Neural progenitor cell (in vitro differentiated cells): ENCODE data around the gene SIRPB2. TPM values are rescaled to one million over a fixed set of nuclear protein-coding genes. Genes with fewer than 3 reads are reported as not detected.

Source experiments
- DNase-seq: peaks from one replicate; pipeline ENCODE4 v3.0.0-alpha.2; 2016; ENCODE audit warnings: low spot score
- H2AFZ ChIP-seq: fragments of 200-600 bp; sonication (generic); replicated peaks from 2 replicates; pipeline ENCODE4 v1.6.1; 2016; ENCODE audit warnings: antibody characterized with exemption
- H3F3A ChIP-seq: fragments of 200-600 bp; sonication (generic); 2 replicates; pipeline ENCODE4 v1.6.1; 2016; ENCODE audit warnings: antibody characterized with exemption, low read depth
- H3K27ac ChIP-seq: fragments of 200-600 bp; sonication (generic); 2 replicates; pipeline ENCODE4 v1.5.1; 2016; ENCODE audit warnings: mild to moderate bottlenecking
- H3K27me3 ChIP-seq: fragments of 200-600 bp; sonication (generic); 2 replicates; pipeline ENCODE4 v1.6.1; 2016; ENCODE audit warnings: mild to moderate bottlenecking, moderate library complexity
- H3K36me3 ChIP-seq: fragments of 200-600 bp; sonication (generic); 2 replicates; pipeline ENCODE4 v1.5.1; 2016
- H3K4me1 ChIP-seq: fragments of 200-600 bp; sonication (generic); 2 replicates; pipeline ENCODE4 v1.6.1; 2016; ENCODE audit warnings: mixed run types
- H3K4me2 ChIP-seq: fragments of 200-600 bp; sonication (generic); 2 replicates; pipeline ENCODE4 v1.6.1; 2016
- H3K4me3 ChIP-seq: fragments of 200-600 bp; sonication (generic); 2 replicates; pipeline ENCODE4 v1.5.1; 2016
- H3K79me2 ChIP-seq: fragments of 200-600 bp; sonication (generic); 2 replicates; pipeline ENCODE4 v1.6.1; 2016; ENCODE audit warnings: low read depth
- H3K9ac ChIP-seq: fragments of 200-600 bp; sonication (generic); 2 replicates; pipeline ENCODE4 v1.6.1; 2016
- H3K9me3 ChIP-seq: fragments of 200-600 bp; sonication (generic); 2 replicates; pipeline ENCODE4 v1.5.1; 2016; ENCODE audit warnings: low read depth
- H4K20me1 ChIP-seq: fragments of 200-600 bp; sonication (generic); 2 replicates; pipeline ENCODE4 v1.6.1; 2016; ENCODE audit warnings: low read depth
- H3K27ac Mint-ChIP-seq: 3 replicates; pipeline ENCODE4 v1.8.0; 2021; ENCODE audit warnings: mixed read lengths
- H3K27me3 Mint-ChIP-seq: 2 replicates; pipeline ENCODE4 v1.8.0; 2022; ENCODE audit warnings: low read depth, mild to moderate bottlenecking, inconsistent platforms, moderate library complexity, mixed read lengths; ENCODE audit not compliant: insufficient read depth
- H3K36me3 Mint-ChIP-seq: 3 replicates; pipeline ENCODE4 v1.8.0; 2021; ENCODE audit warnings: mixed read lengths
- H3K4me1 Mint-ChIP-seq: 3 replicates; pipeline ENCODE4 v1.8.0; 2021; ENCODE audit warnings: mixed read lengths
- H3K4me3 Mint-ChIP-seq: 3 replicates; pipeline ENCODE4 v1.8.0; 2021; ENCODE audit warnings: mild to moderate bottlenecking, moderate library complexity, mixed read lengths
- H3K9me3 Mint-ChIP-seq: 3 replicates; pipeline ENCODE4 v1.8.0; 2020; ENCODE audit warnings: mixed read lengths
- CTCF ChIP-seq: fragments of 200-600 bp; sonication (generic); IDR thresholded peaks from 2 replicates; pipeline ENCODE4 v1.5.1; 2017; ENCODE audit warnings: antibody characterized with exemption, mild to moderate bottlenecking
- EZH2 ChIP-seq: fragments of 200-600 bp; sonication (generic); IDR thresholded peaks from 2 replicates; pipeline ENCODE4 v1.6.1; 2017; ENCODE audit warnings: antibody characterized with exemption, mild to moderate bottlenecking, moderate library complexity
- EZH2phosphoT487 ChIP-seq: fragments of 200-600 bp; sonication (generic); IDR thresholded peaks from 2 replicates; pipeline ENCODE4 v1.6.1; 2017; ENCODE audit warnings: antibody characterized with exemption
- total RNA-seq: library from RNA; depleted of rRNA; stranded (reverse); fragments of >200 nt; gene quantifications from 2 replicates; pipeline ENCODE4 v1.2.3, GENCODE V29; 2015; ENCODE audit warnings: low replicate concordance

SIRPB2 gene
- total RNA-seq, 1 donor from 2014 or later: not detected

- no peaks in the 10 kb centered on the region for H3K9me3 Mint-ChIP-seq
- H3K4me1 Mint-ChIP-seq: no peaks in the 10 kb centered on the region
- no peak overlapping the region for H3K4me3 ChIP-seq
Measured at GRCh38 chr20:1489325-1489724, 1.9 kb downstream of the SIRPB2 start.

DNA sequence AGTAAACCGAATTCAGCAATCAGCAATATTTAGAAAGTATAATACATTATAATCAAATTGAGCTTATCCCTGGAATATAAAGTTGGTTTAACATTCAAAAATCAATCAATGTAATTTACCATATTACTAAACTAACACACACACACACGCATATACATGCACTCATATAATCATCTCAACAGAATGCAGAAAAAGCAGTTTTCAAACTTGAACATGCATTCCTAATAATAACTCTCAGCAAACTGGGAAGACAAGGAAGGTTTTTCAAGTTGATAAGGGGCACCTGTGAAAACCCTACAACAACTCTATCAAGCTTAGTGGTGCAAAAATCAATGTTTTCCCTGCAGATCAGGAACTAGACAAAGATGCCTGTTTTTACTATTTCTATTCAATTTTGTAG is 4.7 kb downstream of the SIRPB2 start:
- Histone ChIP-seq H3K9ac (no peak overlapping the region), H2AFZ (no peak overlapping the region), H3K4me1 (no peaks in the 10 kb centered on the region), H3K79me2 (no peaks in the 10 kb centered on the region), H4K20me1 (no peaks in the 10 kb centered on the region), H3K36me3 (no peaks in the 10 kb centered on the region), H3F3A (no peaks in the 10 kb centered on the region), H3K27ac (no peak overlapping the region), H3K27me3 (peaks cover 43% of the 10 kb centered on the region), H3K4me3 (no peak overlapping the region), H3K9me3 (no peaks in the 10 kb centered on the region), H3K4me2 (no peak overlapping the region)
- Mint-ChIP-seq H3K36me3 (no peaks in the 10 kb centered on the region), H3K27ac (no peak overlapping the region), H3K4me1 (no peaks in the 10 kb centered on the region), H3K27me3 (peaks cover 2% of the 10 kb centered on the region), H3K4me3 (no peak overlapping the region), H3K9me3 (no peaks in the 10 kb centered on the region)
- no peak for DNase-seq
- no peak for TF ChIP-seq EZH2
- TF ChIP-seq CTCF: no peak
- TF ChIP-seq EZH2phosphoT487: no peak

More at GRCh38 chr20:1489325-1489724, 1.9 kb downstream of the SIRPB2 start:
- H3K9ac ChIP-seq: no peak overlapping the region
- H3K4me1 ChIP-seq: no peaks in the 10 kb centered on the region
- H3K27me3 ChIP-seq: peaks cover 32% of the 10 kb centered on the region
- no peak overlapping the region for H2AFZ ChIP-seq
- TF ChIP-seq EZH2phosphoT487: no peak
- no peaks in the 10 kb centered on the region for H3K36me3 Mint-ChIP-seq
- no peak overlapping the region for H3K4me2 ChIP-seq
- no peak overlapping the region for H3K27ac ChIP-seq
- H3K27me3 Mint-ChIP-seq: peaks cover 2% of the 10 kb centered on the region
- H3K4me3 Mint-ChIP-seq: no peak overlapping the region
- H3K79me2 ChIP-seq: no peaks in the 10 kb centered on the region
- no peak overlapping the region for H3K27ac Mint-ChIP-seq
- DNase-seq: no peak
- no peaks in the 10 kb centered on the region for H4K20me1 ChIP-seq
- no peaks in the 10 kb centered on the region for H3K9me3 ChIP-seq
- no peaks in the 10 kb centered on the region for H3K36me3 ChIP-seq
- H3F3A ChIP-seq: no peaks in the 10 kb centered on the region

GRCh38 chr20:1484438-1485116 is 6.6 kb downstream of the SIRPB2 start:
- Histone ChIP-seq H3K4me3 (no peak overlapping the region), H3K9me3 (no peaks in the 10 kb centered on the region), H2AFZ (no peak overlapping the region), H3K36me3 (no peaks in the 10 kb centered on the region), H3K4me1 (no peaks in the 10 kb centered on the region), H3K9ac (no peak overlapping the region), H3K79me2 (no peaks in the 10 kb centered on the region), H3K27me3 (peaks cover 43% of the 10 kb centered on the region), H4K20me1 (no peaks in the 10 kb centered on the region), H3K27ac (no peak overlapping the region), H3K4me2 (no peak overlapping the region), H3F3A (no peaks in the 10 kb centered on the region)
- H3K9me3 Mint-ChIP-seq: no peaks in the 10 kb centered on the region
- no peak overlapping the region for H3K27ac Mint-ChIP-seq
- H3K4me3 Mint-ChIP-seq: no peak overlapping the region
- H3K36me3 Mint-ChIP-seq: no peaks in the 10 kb centered on the region
- H3K4me1 Mint-ChIP-seq: no peaks in the 10 kb centered on the region
- DNase-seq: no peak
- TF ChIP-seq EZH2phosphoT487: no peak
- TF ChIP-seq EZH2: no peak
- TF ChIP-seq CTCF: no peak
- H3K27me3 Mint-ChIP-seq: peaks cover 5% of the 10 kb centered on the region

DNA sequence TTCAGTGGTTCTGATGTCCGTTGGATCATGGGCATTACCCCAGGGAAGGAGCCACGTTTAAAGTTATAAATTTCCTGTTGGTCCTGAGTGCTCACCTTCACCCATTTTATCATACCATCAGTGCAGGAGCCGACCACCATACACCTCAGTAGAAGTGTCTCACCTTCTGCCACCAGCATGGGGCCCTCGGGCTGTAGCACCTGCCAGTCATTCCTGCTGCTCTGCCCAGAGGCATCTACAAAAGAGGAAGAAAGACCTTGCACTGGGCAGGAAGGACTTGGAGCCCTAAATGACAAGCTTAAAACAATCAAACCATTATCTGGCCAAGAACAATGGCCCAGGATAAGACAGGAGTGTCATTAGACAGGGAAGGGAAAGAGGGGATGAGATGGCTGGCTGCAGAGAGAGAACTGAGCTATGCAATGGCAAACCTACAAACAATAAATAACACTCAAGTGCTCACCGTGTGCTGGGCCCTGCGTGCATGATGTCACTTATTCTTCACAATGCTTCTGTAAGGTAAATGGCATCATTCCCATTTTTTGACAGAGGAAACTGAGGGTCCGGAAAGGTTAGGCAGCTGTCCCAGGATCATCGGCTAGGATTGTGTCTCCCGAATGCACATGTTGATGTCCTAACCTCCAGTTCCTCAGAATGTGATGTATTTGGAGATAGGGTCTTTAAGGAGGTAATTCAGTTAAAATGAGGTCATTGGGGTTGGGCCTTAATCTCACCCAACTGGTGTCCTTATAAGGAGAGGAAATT is 11.2 kb downstream of the SIRPB2 start:
- DNase-seq: no peak
- Histone ChIP-seq H3K36me3 (no peaks in the 10 kb centered on the region), H3K27me3 (peaks cover 15% of the 10 kb centered on the region), H3K9ac (no peak overlapping the region), H3K9me3 (no peaks in the 10 kb centered on the region), H3K79me2 (no peaks in the 10 kb centered on the region), H2AFZ (no peak overlapping the region), H3K27ac (no peak overlapping the region), H3K4me1 (no peaks in the 10 kb centered on the region), H3K4me2 (no peak overlapping the region), H4K20me1 (no peaks in the 10 kb centered on the region), H3F3A (no peaks in the 10 kb centered on the region), H3K4me3 (no peak overlapping the region)
- Mint-ChIP-seq H3K27me3 (peaks cover 5% of the 10 kb centered on the region), H3K27ac (no peak overlapping the region), H3K4me3 (no peak overlapping the region), H3K4me1 (no peaks in the 10 kb centered on the region), H3K36me3 (no peaks in the 10 kb centered on the region), H3K9me3 (no peaks in the 10 kb centered on the region)
- no peak for TF ChIP-seq CTCF
- no peak for TF ChIP-seq EZH2phosphoT487
- TF ChIP-seq EZH2: no peak
